ENCODE results near the gene SPEF1. TPM values are rescaled to one million over a fixed set of nuclear protein-coding genes. Genes with fewer than 3 reads are reported as not detected.
A peak's percentile ranks its signal among the peaks of the same experiment; 100 is the strongest.

The SPEF1 gene
- total and polyA plus RNA-seq, 2 of the 13 experiments (the other 11 are each of a cell fraction or from before 2014, with no cell fraction given) = 0.11 to 0.27 TPM

GRCh38 chr20:3820048-3820900 is 39.0 kb upstream of the SPEF1 start, which contains the start of gene AP5S1 (continued):
- TF ChIP-seq XRCC5 (optimal IDR thresholded peaks at IDR 0.05; ENCODE audit: low read length) = peak; percentile 100
- TF ChIP-seq FOXK2 (IDR thresholded peaks at IDR 0.05) = peak; percentile 62; the same call in 1 of the 2 replicates
- TF ChIP-seq ZNF253 (CRISPR knock-in tag; IDR thresholded peaks at IDR 0.05; ENCODE audit: borderline replicate concordance) = no peak
- peak; percentile 91 for TF ChIP-seq ZBED4 (CRISPR knock-in tag; IDR thresholded peaks at IDR 0.05; ENCODE audit: borderline replicate concordance)
- TF ChIP-seq, protein P1, sequence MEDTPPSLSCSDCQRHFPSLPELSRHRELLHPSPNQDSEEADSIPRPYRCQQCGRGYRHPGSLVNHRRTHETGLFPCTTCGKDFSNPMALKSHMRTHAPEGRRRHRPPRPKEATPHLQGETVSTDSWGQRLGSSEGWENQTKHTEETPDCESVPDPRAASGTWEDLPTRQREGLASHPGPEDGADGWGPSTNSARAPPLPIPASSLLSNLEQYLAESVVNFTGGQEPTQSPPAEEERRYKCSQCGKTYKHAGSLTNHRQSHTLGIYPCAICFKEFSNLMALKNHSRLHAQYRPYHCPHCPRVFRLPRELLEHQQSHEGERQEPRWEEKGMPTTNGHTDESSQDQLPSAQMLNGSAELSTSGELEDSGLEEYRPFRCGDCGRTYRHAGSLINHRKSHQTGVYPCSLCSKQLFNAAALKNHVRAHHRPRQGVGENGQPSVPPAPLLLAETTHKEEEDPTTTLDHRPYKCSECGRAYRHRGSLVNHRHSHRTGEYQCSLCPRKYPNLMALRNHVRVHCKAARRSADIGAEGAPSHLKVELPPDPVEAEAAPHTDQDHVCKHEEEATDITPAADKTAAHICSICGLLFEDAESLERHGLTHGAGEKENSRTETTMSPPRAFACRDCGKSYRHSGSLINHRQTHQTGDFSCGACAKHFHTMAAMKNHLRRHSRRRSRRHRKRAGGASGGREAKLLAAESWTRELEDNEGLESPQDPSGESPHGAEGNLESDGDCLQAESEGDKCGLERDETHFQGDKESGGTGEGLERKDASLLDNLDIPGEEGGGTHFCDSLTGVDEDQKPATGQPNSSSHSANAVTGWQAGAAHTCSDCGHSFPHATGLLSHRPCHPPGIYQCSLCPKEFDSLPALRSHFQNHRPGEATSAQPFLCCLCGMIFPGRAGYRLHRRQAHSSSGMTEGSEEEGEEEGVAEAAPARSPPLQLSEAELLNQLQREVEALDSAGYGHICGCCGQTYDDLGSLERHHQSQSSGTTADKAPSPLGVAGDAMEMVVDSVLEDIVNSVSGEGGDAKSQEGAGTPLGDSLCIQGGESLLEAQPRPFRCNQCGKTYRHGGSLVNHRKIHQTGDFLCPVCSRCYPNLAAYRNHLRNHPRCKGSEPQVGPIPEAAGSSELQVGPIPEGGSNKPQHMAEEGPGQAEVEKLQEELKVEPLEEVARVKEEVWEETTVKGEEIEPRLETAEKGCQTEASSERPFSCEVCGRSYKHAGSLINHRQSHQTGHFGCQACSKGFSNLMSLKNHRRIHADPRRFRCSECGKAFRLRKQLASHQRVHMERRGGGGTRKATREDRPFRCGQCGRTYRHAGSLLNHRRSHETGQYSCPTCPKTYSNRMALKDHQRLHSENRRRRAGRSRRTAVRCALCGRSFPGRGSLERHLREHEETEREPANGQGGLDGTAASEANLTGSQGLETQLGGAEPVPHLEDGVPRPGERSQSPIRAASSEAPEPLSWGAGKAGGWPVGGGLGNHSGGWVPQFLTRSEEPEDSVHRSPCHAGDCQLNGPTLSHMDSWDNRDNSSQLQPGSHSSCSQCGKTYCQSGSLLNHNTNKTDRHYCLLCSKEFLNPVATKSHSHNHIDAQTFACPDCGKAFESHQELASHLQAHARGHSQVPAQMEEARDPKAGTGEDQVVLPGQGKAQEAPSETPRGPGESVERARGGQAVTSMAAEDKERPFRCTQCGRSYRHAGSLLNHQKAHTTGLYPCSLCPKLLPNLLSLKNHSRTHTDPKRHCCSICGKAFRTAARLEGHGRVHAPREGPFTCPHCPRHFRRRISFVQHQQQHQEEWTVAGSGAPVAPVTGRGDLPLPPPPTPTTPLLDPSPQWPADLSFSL (CRISPR knock-in tag; IDR thresholded peaks at IDR 0.05) = no peak; the same call in 1 of the 2 replicates
- TF ChIP-seq CCAR2 (optimal IDR thresholded peaks at IDR 0.05; ENCODE audit: low read depth, low read length) = no peak
- no peak for TF ChIP-seq KIAA2018 (CRISPR knock-in tag; IDR thresholded peaks at IDR 0.05; ENCODE audit: borderline replicate concordance)
